Mesenchymal stem cell (in vitro differentiated cells and primary cell): ENCODE results near the gene ATG10.
A peak's percentile ranks its signal among the peaks of the same experiment; 100 is the strongest.

Experiments
- DNase-seq: peaks from one replicate; pipeline ENCODE4 v3.0.0-alpha.2; 2013
- H2AFZ ChIP-seq: one replicate; pipeline ENCODE4 v1.6.1; 2013; ENCODE audit warnings: low read depth, mild to moderate bottlenecking, control low read depth, inconsistent platforms, low read length, moderate library complexity
- H2AK5ac ChIP-seq: 2 replicates; pipeline ENCODE4 v1.6.1; 2013; ENCODE audit warnings: low read length, moderate library complexity, mild to moderate bottlenecking, inconsistent platforms; ENCODE audit not compliant: severe bottlenecking
- H2BK120ac ChIP-seq: one replicate; pipeline ENCODE4 v1.6.1; 2013; ENCODE audit warnings: low read depth, mild to moderate bottlenecking, inconsistent platforms, low read length, moderate library complexity
- H2BK12ac ChIP-seq, 2 experiments: one replicate each; pipeline ENCODE4 v1.6.1; 2013; ENCODE audit warnings: inconsistent platforms in 2 of 2, low read length in 2 of 2, mild to moderate bottlenecking in 2 of 2, moderate library complexity in 2 of 2, control low read depth in 1 of 2
- H2BK15ac ChIP-seq: one replicate; pipeline ENCODE4 v1.6.1; 2013; ENCODE audit warnings: mild to moderate bottlenecking, low read depth, inconsistent platforms; ENCODE audit not compliant: poor library complexity, severe bottlenecking
- H2BK5ac ChIP-seq: 2 replicates; pipeline ENCODE4 v1.6.1; 2013; ENCODE audit warnings: low read depth, mild to moderate bottlenecking, low read length, control low read depth, inconsistent platforms; ENCODE audit not compliant: poor library complexity, severe bottlenecking
- H3K14ac ChIP-seq, 2 experiments: one replicate each; pipeline ENCODE4 v1.6.1; 2013; ENCODE audit warnings: inconsistent platforms in 2 of 2, low read length in 2 of 2, control low read depth in 1 of 2, mild to moderate bottlenecking in 1 of 2, moderate library complexity in 1 of 2
- H3K18ac ChIP-seq, 2 experiments: one replicate each; pipeline ENCODE4 v1.6.1; 2013; ENCODE audit warnings: inconsistent platforms in 2 of 2, low read length in 2 of 2, control low read depth in 1 of 2, low read depth in 1 of 2, mild to moderate bottlenecking in 1 of 2
- H3K23ac ChIP-seq, 2 experiments: one replicate each; pipeline ENCODE4 v1.6.1; 2013; ENCODE audit warnings: inconsistent platforms in 2 of 2, low read length in 2 of 2, mild to moderate bottlenecking in 2 of 2, moderate library complexity in 2 of 2, control low read depth in 1 of 2
- H3K27ac ChIP-seq: 2 replicates; pipeline ENCODE4 v1.5.1; 2013; ENCODE audit warnings: mild to moderate bottlenecking, moderate library complexity, low read length, control low read depth, inconsistent platforms; ENCODE audit not compliant: poor library complexity, severe bottlenecking
- H3K27me3 ChIP-seq, 2 experiments: 2 replicates each; pipeline versions ENCODE4 v1.6.1 to v1.7.0; 2013; ENCODE audit warnings: low read length in 2 of 2, mild to moderate bottlenecking in 2 of 2, moderate library complexity in 2 of 2, control low read depth in 1 of 2, inconsistent platforms in 1 of 2; ENCODE audit not compliant: control insufficient read depth in 1 of 2, insufficient read depth in 1 of 2
- H3K36me3 ChIP-seq, 2 experiments: 2 replicates each; pipeline versions ENCODE4 v1.6.1 to v1.7.0; 2013; ENCODE audit warnings: low read length in 2 of 2, control low read depth in 1 of 2, inconsistent platforms in 1 of 2, low read depth in 1 of 2, mild to moderate bottlenecking in 1 of 2; ENCODE audit not compliant: insufficient read depth in 2 of 2, control insufficient read depth in 1 of 2
- H3K4ac ChIP-seq, 2 experiments: one replicate each; pipeline ENCODE4 v1.6.1; 2013; ENCODE audit warnings: inconsistent platforms in 2 of 2, low read length in 2 of 2, mild to moderate bottlenecking in 2 of 2, moderate library complexity in 2 of 2, control low read depth in 1 of 2, low read depth in 1 of 2
- H3K4me1 ChIP-seq: 2 replicates; pipeline ENCODE4 v1.6.1; 2013; ENCODE audit warnings: low read depth, low read length, control low read depth; ENCODE audit not compliant: control insufficient read depth, insufficient read depth
- H3K4me2 ChIP-seq: 2 replicates; pipeline ENCODE4 v1.6.1; 2013; ENCODE audit warnings: low read length, mild to moderate bottlenecking, inconsistent platforms; ENCODE audit not compliant: poor library complexity, severe bottlenecking
- H3K4me3 ChIP-seq, 2 experiments: 2 replicates each; pipeline versions ENCODE4 v1.5.1 to v1.7.0; 2013; ENCODE audit warnings: low read length in 2 of 2, mild to moderate bottlenecking in 2 of 2, control low read depth in 1 of 2, low read depth in 1 of 2; ENCODE audit not compliant: insufficient read depth in 1 of 2
- H3K79me1 ChIP-seq: replicated peaks from 2 replicates; pipeline ENCODE4 v1.6.1; 2013; ENCODE audit warnings: mild to moderate bottlenecking, control low read depth, low read length, inconsistent platforms; ENCODE audit not compliant: poor library complexity, severe bottlenecking
- H3K9ac ChIP-seq: 2 replicates; pipeline ENCODE4 v1.7.0; 2013; ENCODE audit warnings: mild to moderate bottlenecking, low read length, moderate library complexity
- H3K9me3 ChIP-seq: 2 replicates; pipeline ENCODE4 v1.7.0; 2013; ENCODE audit warnings: mild to moderate bottlenecking, low read length; ENCODE audit not compliant: control insufficient read depth
- H4K8ac ChIP-seq: one replicate; pipeline ENCODE4 v1.6.1; 2013; ENCODE audit warnings: inconsistent platforms, mild to moderate bottlenecking, low read length, moderate library complexity
- H4K91ac ChIP-seq: one replicate; pipeline ENCODE4 v1.6.1; 2013; ENCODE audit warnings: mild to moderate bottlenecking, low read length, inconsistent platforms
- WGBS: methylation state at CpG from one replicate; pipeline ENCODE4 v1.1.7; 2013; ENCODE audit warnings: mixed read lengths; 5-methylcytosine and 5-hydroxymethylcytosine counted together

The ATG10 gene

DNA sequence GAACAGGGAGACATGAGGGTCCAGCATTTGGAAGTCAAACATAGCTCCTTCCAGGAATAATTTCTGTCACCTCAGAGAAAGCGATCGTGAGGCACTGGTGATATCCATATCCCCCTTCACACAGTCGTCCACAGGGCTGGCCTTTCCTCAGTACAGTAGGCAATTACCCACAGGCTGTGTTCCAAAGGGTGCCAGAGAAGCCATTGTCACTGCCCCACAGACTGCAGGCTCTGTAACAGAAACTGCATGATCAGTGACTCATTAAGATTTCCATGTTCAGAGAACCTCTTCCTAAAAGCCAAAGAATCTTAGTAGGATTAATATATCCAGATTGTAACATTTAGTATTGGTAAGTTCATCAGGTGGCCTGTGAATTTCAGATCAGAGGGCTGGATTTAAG lies 178.7 kb downstream of the ATG10 start:
- no peak overlapping the region for H2BK15ac ChIP-seq
- no peak overlapping the region for H3K4me3 ChIP-seq
- WGBS, result 69% methylated on average over 3 of the region's 3 CpGs
- peak overlapping the region; percentile 62 to 70 for H3K18ac ChIP-seq
- no peak overlapping the region for H3K23ac ChIP-seq
- peak overlapping the region; percentile 19 for H2BK120ac ChIP-seq
- peak overlapping the region; percentile 77 for H4K8ac ChIP-seq
- no peak overlapping the region for H3K9ac ChIP-seq
- H3K27me3 ChIP-seq, result no peaks in the 10 kb centered on the region
- no peak overlapping the region for H2AFZ ChIP-seq
- H3K27ac ChIP-seq, result no peak overlapping the region
- H3K4ac ChIP-seq, result no peak overlapping the region
- peak overlapping the region in 1 of 2 experiments; percentile 88 for H2BK12ac ChIP-seq
- no peak overlapping the region for H4K91ac ChIP-seq
- peaks cover 1% of the 10 kb centered on the region for H3K79me1 ChIP-seq
- H3K4me1 ChIP-seq, result peaks cover 4% of the 10 kb centered on the region
- H3K9me3 ChIP-seq, result peaks cover under 1% of the 10 kb centered on the region
- peak overlapping the region in 1 of 2 experiments; percentile 60 for H3K14ac ChIP-seq
- H3K4me2 ChIP-seq, result peak overlapping the region; percentile 16
- H2AK5ac ChIP-seq, result peak overlapping the region; percentile 54
- H3K36me3 ChIP-seq, result no peaks in the 10 kb centered on the region
- DNase-seq, result no peak
- peak overlapping the region; percentile 57 for H2BK5ac ChIP-seq

DNA sequence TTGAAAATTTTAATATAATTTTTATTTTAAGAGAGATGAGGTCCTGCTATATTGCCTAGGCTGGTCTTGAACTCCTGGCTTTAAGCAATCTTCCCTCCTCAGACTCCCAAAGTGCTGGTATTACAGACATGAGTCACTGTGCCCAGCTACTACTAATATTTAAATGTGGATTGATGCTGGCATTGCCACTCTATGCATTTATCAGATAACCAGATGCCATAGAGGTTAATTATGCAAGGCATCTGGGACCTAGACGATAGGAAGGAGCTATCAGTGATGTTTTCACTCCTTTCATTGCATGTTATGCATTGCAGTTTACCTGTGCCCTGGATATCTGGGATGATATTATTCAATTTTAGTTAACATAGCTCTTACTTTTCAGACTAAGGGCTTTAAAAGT lies 179.4 kb downstream of the ATG10 start:
- no peak for DNase-seq
- H3K23ac ChIP-seq, result no peak overlapping the region

DNA sequence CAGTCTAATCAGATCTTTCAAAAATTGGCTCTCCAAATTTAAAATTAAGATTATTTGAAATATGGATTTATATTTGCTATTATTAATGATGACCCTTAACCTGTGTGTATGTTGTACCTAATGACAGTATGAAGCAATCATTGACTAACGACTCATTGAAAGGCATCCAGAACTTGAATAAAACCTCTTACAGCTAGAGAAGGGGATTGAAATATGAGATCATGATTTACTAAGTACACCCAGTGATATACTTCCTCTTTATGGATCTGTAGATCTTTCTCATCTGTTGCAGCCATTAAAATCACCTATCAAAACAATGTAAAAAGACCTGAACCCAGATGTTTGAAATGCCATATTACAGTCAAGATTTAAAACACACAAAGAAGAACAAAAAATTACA lies 179.8 kb downstream of the ATG10 start:
- Histone ChIP-seq H3K9ac (no peak overlapping the region), H3K23ac (no peak overlapping the region), H2AK5ac (no peak overlapping the region), H4K8ac (no peak overlapping the region), H2AFZ (no peak overlapping the region), H3K4me2 (no peak overlapping the region), H3K14ac (no peak overlapping the region), H3K4ac (no peak overlapping the region), H2BK5ac (no peak overlapping the region), H3K4me3 (no peak overlapping the region), H3K4me1 (peaks cover 4% of the 10 kb centered on the region), H2BK120ac (no peak overlapping the region), H2BK15ac (no peak overlapping the region), H4K91ac (no peak overlapping the region), H3K18ac (no peak overlapping the region), H2BK12ac (no peak overlapping the region), H3K27me3 (no peaks in the 10 kb centered on the region), H3K9me3 (no peaks in the 10 kb centered on the region), H3K36me3 (no peaks in the 10 kb centered on the region), H3K27ac (no peak overlapping the region), H3K79me1 (peaks cover 3% of the 10 kb centered on the region)
- WGBS, result no CpG with 5 or more reads among the region's 1 CpG
- DNase-seq, result no peak

More for the DNA sequence above, 179.4 kb downstream of the ATG10 start:
- H2AFZ ChIP-seq, result no peak overlapping the region
- H3K4me2 ChIP-seq, result no peak overlapping the region
- no peak overlapping the region for H4K91ac ChIP-seq
- H2AK5ac ChIP-seq, result no peak overlapping the region
- WGBS, result 100% methylated on average over 1 of the region's 1 CpG
- H2BK5ac ChIP-seq, result no peak overlapping the region
- no peak overlapping the region for H2BK120ac ChIP-seq
- no peak overlapping the region for H3K4me3 ChIP-seq
- H2BK12ac ChIP-seq, result no peak overlapping the region
- H3K27ac ChIP-seq, result no peak overlapping the region
- H3K79me1 ChIP-seq, result peaks cover 2% of the 10 kb centered on the region
- H3K9me3 ChIP-seq, result no peaks in the 10 kb centered on the region
- no peak overlapping the region for H2BK15ac ChIP-seq
- no peaks in the 10 kb centered on the region for H3K27me3 ChIP-seq
- no peaks in the 10 kb centered on the region for H3K36me3 ChIP-seq
- H3K9ac ChIP-seq, result no peak overlapping the region
- H3K4ac ChIP-seq, result no peak overlapping the region
- H3K4me1 ChIP-seq, result peaks cover 4% of the 10 kb centered on the region
- H3K14ac ChIP-seq, result no peak overlapping the region
- no peak overlapping the region for H4K8ac ChIP-seq
- no peak overlapping the region for H3K18ac ChIP-seq

- Histone ChIP-seq H3K9ac (no peak overlapping the region), H4K91ac (no peak overlapping the region), H4K8ac (no peak overlapping the region), H2BK12ac (no peak overlapping the region), H3K79me1 (peaks cover 3% of the 10 kb centered on the region), H3K4me1 (peaks cover 4% of the 10 kb centered on the region), H2AK5ac (no peak overlapping the region), H2AFZ (no peak overlapping the region), H2BK120ac (peak overlapping the region; percentile 42), H3K27ac (no peak overlapping the region), H2BK5ac (no peak overlapping the region), H3K23ac (no peak overlapping the region), H3K36me3 (no peaks in the 10 kb centered on the region), H3K18ac (no peak overlapping the region), H3K4me3 (no peak overlapping the region), H3K4ac (no peak overlapping the region), H3K9me3 (no peaks in the 10 kb centered on the region), H3K27me3 (no peaks in the 10 kb centered on the region), H3K14ac (no peak overlapping the region), H2BK15ac (no peak overlapping the region), H3K4me2 (no peak overlapping the region)
- 95% methylated on average over 3 of the region's 4 CpGs for WGBS
- no peak for DNase-seq
These were observed 181.2 kb downstream of the ATG10 start for GRCh38 chr5:82152978-82153481.
